Fibroblast of mammary gland (primary cell): ENCODE measurements around the gene UVRAG.

Experiments
- DNase-seq: peaks from one replicate; pipeline ENCODE4 v3.0.0-alpha.2; 2010; ENCODE audit warnings: low read depth
- H3K4me3 ChIP-seq: 2 replicates; pipeline ENCODE4 v1.5.1; 2011; ENCODE audit warnings: low read depth, mild to moderate bottlenecking, low read length, moderate library complexity; ENCODE audit not compliant: control insufficient read depth
- CTCF ChIP-seq: conservative IDR thresholded peaks from 2 replicates; pipeline ENCODE4 v1.5.1; 2011; ENCODE audit warnings: low read depth, low read length, inconsistent platforms; ENCODE audit not compliant: control insufficient read depth, insufficient read depth

UVRAG gene

GRCh38 chr11:75822541-75822940 is 7.5 kb downstream of the UVRAG start:
- DNase-seq: no peak
- no peak overlapping the region for H3K4me3 ChIP-seq
- no peak for TF ChIP-seq CTCF

- TF ChIP-seq CTCF: no peak
- no peak for DNase-seq
- no peak overlapping the region for H3K4me3 ChIP-seq
Measured at GRCh38 chr11:75823415-75823814, 8.4 kb downstream of the UVRAG start.

GRCh38 chr11:75823946-75824345 is 8.9 kb downstream of the UVRAG start:
- no peak for TF ChIP-seq CTCF
- no peak for DNase-seq
- H3K4me3 ChIP-seq: no peak overlapping the region

GRCh38 chr11:75826461-75827230 is 11.6 kb downstream of the UVRAG start:
- peak; percentile 54 for DNase-seq
- no peak for TF ChIP-seq CTCF
- H3K4me3 ChIP-seq: no peak overlapping the region

- no peak for TF ChIP-seq CTCF
- no peak for DNase-seq
- H3K4me3 ChIP-seq: no peak overlapping the region
Measured at GRCh38 chr11:75827562-75827961, 12.6 kb downstream of the UVRAG start.

GRCh38 chr11:75831915-75832502 is 17.0 kb downstream of the UVRAG start:
- H3K4me3 ChIP-seq: no peak overlapping the region
- no peak for TF ChIP-seq CTCF
- DNase-seq: no peak
